SK-N-SH (cell line): ENCODE results near the gene HIPK2.

Experiments used
- GABPA ChIP-seq: IDR thresholded peaks from 2 replicates; pipeline ENCODE4 v1.4.0; 2012; ENCODE audit warnings: low read depth, mild to moderate bottlenecking
- JUND ChIP-seq: IDR thresholded peaks from 2 replicates; pipeline ENCODE4 v1.4.0; 2012
- RAD21 ChIP-seq: IDR thresholded peaks from 2 replicates; pipeline ENCODE4 v1.6.1; 2012; ENCODE audit warnings: mild to moderate bottlenecking, low read length
- RCOR1 ChIP-seq: fragments of 150-350 bp; IDR thresholded peaks from 2 replicates; pipeline ENCODE4 v1.6.1; 2017; ENCODE audit warnings: antibody characterized with exemption, low read length
- SMC3 ChIP-seq: IDR thresholded peaks from 2 replicates; pipeline ENCODE4 v1.6.1; 2012; ENCODE audit warnings: low read depth, low read length, improper control_type of control experiment
- TAF1 ChIP-seq: IDR thresholded peaks from 2 replicates; pipeline ENCODE4 v1.6.1; 2012; ENCODE audit warnings: low read depth, mild to moderate bottlenecking, low read length, moderate library complexity, borderline replicate concordance
- TF ChIP-seq, protein P1 (sequence below): fragments of 200-600 bp; sonication (generic); IDR thresholded peaks from 2 replicates; pipeline ENCODE4 v1.6.1; 2017; ENCODE audit warnings: antibody characterized with exemption, mild to moderate bottlenecking, moderate library complexity
- TF ChIP-seq, protein P2 (sequence below): IDR thresholded peaks from 2 replicates; pipeline ENCODE4 v1.6.1; 2012; ENCODE audit warnings: mild to moderate bottlenecking, low read depth, low read length, moderate library complexity

DNA sequence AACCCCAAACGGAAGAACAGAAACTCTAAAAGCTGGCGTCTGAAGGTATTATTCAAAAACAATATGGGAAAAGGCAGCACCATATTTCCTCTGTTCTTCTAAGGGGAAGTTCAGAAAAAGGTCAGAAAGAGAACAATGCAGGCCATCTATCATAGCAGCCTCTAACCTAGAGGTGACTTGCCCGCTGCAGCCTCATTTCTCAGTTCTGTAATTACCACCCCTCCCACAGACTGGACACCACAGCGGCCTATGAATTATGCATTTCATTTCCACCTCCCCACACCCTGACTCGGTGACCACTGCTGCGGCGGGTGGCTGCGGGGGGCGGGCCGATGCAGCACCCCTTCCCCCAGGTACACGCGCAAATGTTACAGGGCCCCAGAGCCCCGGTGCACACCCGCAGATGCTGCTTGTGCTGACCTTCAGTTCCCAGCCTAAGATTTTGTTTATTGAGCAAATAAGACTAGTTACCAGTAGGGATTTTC is 128.8 kb downstream of the HIPK2 start:
- TF ChIP-seq, protein P1, sequence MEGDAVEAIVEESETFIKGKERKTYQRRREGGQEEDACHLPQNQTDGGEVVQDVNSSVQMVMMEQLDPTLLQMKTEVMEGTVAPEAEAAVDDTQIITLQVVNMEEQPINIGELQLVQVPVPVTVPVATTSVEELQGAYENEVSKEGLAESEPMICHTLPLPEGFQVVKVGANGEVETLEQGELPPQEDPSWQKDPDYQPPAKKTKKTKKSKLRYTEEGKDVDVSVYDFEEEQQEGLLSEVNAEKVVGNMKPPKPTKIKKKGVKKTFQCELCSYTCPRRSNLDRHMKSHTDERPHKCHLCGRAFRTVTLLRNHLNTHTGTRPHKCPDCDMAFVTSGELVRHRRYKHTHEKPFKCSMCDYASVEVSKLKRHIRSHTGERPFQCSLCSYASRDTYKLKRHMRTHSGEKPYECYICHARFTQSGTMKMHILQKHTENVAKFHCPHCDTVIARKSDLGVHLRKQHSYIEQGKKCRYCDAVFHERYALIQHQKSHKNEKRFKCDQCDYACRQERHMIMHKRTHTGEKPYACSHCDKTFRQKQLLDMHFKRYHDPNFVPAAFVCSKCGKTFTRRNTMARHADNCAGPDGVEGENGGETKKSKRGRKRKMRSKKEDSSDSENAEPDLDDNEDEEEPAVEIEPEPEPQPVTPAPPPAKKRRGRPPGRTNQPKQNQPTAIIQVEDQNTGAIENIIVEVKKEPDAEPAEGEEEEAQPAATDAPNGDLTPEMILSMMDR, result no peak
- TF ChIP-seq, protein P2, sequence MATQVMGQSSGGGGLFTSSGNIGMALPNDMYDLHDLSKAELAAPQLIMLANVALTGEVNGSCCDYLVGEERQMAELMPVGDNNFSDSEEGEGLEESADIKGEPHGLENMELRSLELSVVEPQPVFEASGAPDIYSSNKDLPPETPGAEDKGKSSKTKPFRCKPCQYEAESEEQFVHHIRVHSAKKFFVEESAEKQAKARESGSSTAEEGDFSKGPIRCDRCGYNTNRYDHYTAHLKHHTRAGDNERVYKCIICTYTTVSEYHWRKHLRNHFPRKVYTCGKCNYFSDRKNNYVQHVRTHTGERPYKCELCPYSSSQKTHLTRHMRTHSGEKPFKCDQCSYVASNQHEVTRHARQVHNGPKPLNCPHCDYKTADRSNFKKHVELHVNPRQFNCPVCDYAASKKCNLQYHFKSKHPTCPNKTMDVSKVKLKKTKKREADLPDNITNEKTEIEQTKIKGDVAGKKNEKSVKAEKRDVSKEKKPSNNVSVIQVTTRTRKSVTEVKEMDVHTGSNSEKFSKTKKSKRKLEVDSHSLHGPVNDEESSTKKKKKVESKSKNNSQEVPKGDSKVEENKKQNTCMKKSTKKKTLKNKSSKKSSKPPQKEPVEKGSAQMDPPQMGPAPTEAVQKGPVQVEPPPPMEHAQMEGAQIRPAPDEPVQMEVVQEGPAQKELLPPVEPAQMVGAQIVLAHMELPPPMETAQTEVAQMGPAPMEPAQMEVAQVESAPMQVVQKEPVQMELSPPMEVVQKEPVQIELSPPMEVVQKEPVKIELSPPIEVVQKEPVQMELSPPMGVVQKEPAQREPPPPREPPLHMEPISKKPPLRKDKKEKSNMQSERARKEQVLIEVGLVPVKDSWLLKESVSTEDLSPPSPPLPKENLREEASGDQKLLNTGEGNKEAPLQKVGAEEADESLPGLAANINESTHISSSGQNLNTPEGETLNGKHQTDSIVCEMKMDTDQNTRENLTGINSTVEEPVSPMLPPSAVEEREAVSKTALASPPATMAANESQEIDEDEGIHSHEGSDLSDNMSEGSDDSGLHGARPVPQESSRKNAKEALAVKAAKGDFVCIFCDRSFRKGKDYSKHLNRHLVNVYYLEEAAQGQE, result no peak
- TF ChIP-seq JUND (no peak), SMC3 (no peak), RCOR1 (no peak), GABPA (no peak), TAF1 (no peak), RAD21 (no peak)
